ENCODE measurements around the gene MUC6. TPM values are rescaled to one million over a fixed set of nuclear protein-coding genes. Genes with fewer than 3 reads are reported as not detected.

The MUC6 gene
- total RNA-seq, 1 experiment from 2014 or later: 0.49 TPM

GRCh38 chr11:1012291-1012690, 24.2 kb downstream of the MUC6 start:
- intact Hi-C loops (cut with micrococcal nuclease; ENCODE audit: unreplicated experiment) (no loop called here), in situ Hi-C loops (cut with HindIII; ENCODE audit: low pct_unique_long_range_greater_than_20kb, low sequenced_read_pairs) (no loop called here)
- Histone ChIP-seq H3K9me3 (ENCODE audit: control insufficient read depth, insufficient read depth, low read depth, low read length) (no peaks in the 10 kb centered on the region), H3K27ac (ENCODE audit: low read length) (no peak overlapping the region), H3K4me1 (ENCODE audit: control insufficient read depth, insufficient read depth, low read length) (no peaks in the 10 kb centered on the region), H3K27me3 (ENCODE audit: control insufficient read depth, insufficient read depth, low read length) (no peaks in the 10 kb centered on the region), H3K36me3 (ENCODE audit: control insufficient read depth, insufficient read depth, low read length) (peaks cover 6% of the 10 kb centered on the region; the same call in 1 of the 2 replicates), H3K4me3 (ENCODE audit: low read depth in 2 of 2, low read length in 2 of 2) (no peak overlapping the region)
- DNase-seq (ENCODE audit: low read depth, low spot score) (no peak), ATAC-seq (no peak)
- TF ChIP-seq SIN3A (IDR thresholded peaks at IDR 0.05; ENCODE audit: borderline replicate concordance, insufficient read depth, low read depth, low read length): no peak
- TF ChIP-seq REST (IDR thresholded peaks at IDR 0.05; ENCODE audit: insufficient read depth in 1 of 2, low read depth in 2 of 2, low read length in 1 of 2): no peak
- ChIA-PET POLR2A (no interaction called here), CTCF (no interaction called here)
- BruUV-seq (replicated peaks): no TSS peak

- no peaks in the 10 kb centered on the region for H3K9me3 ChIP-seq (ENCODE audit: control insufficient read depth, insufficient read depth, low read depth, low read length)
- intact Hi-C loops (cut with micrococcal nuclease; ENCODE audit: unreplicated experiment) (no loop called here), in situ Hi-C loops (cut with HindIII; ENCODE audit: low pct_unique_long_range_greater_than_20kb, low sequenced_read_pairs) (no loop called here)
- no TSS peak for BruUV-seq (replicated peaks)
- H3K36me3 ChIP-seq (ENCODE audit: control insufficient read depth, insufficient read depth, low read length): peaks cover 6% of the 10 kb centered on the region; the same call in 1 of the 2 replicates
- ATAC-seq (no peak), DNase-seq (ENCODE audit: low read depth, low spot score) (no peak)
- H3K4me1 ChIP-seq (ENCODE audit: control insufficient read depth, insufficient read depth, low read length): no peaks in the 10 kb centered on the region
- TF ChIP-seq TCF7L2 (IDR thresholded peaks at IDR 0.05; ENCODE audit: low read depth, low read length) (no peak), REST (IDR thresholded peaks at IDR 0.05; ENCODE audit: insufficient read depth in 1 of 2, low read depth in 2 of 2, low read length in 1 of 2) (no peak), CTCF (IDR thresholded peaks at IDR 0.05) (no peak), POLR2AphosphoS5 (IDR thresholded peaks at IDR 0.05; ENCODE audit: low read depth, low read length) (no peak), SIN3A (IDR thresholded peaks at IDR 0.05; ENCODE audit: borderline replicate concordance, insufficient read depth, low read depth, low read length) (no peak)
- H3K27me3 ChIP-seq (ENCODE audit: control insufficient read depth, insufficient read depth, low read length): no peaks in the 10 kb centered on the region
- CTCF ChIA-PET: no interaction called here
- H3K27ac ChIP-seq (ENCODE audit: low read length): no peak overlapping the region
- POLR2A ChIA-PET: no interaction called here
- H3K4me3 ChIP-seq (ENCODE audit: low read depth in 2 of 2, low read length in 2 of 2): no peak overlapping the region
Observed at GRCh38 chr11:1011320-1011698, 25.2 kb downstream of the MUC6 start.
